SK-N-SH (cell line): ENCODE results near the gene TPSB2. TPM values are rescaled to one million over a fixed set of nuclear protein-coding genes. Genes with fewer than 3 reads are reported as not detected.
"Not testable (repeated sequence)": the region's sequence is repeated elsewhere in the genome, so short reads cannot be mapped to it uniquely, and the experiment has no call there.

Source experiments
- CTCF ChIA-PET: fragments of 300-600, 350-600 bp; formaldehyde crosslinking; extraction: SDS; loops from one replicate; lab custom pipeline; 2021; lab: Yijun Ruan, JAX
- POLR2A ChIA-PET: fragments of 350-600 bp; sonication (Branson Sonifier 250); formaldehyde crosslinking; extraction: SDS; loops from one replicate; lab custom pipeline; 2020; ENCODE audit warnings: antibody characterized with exemption, inconsistent platforms; lab: Yijun Ruan, JAX
- DNase-seq: peaks from one replicate; pipeline ENCODE4 v3.0.0; 2012
- H2AFZ ChIP-seq: fragments of 200-600 bp; sonication (generic); 2 replicates; pipeline ENCODE4 v1.8.1; 2016; ENCODE audit warnings: antibody characterized with exemption, mild to moderate bottlenecking, low read depth
- H3F3A ChIP-seq: fragments of 200-600 bp; sonication (generic); replicated peaks from 2 replicates; pipeline ENCODE3; 2016; ENCODE audit warnings: antibody characterized with exemption, mild to moderate bottlenecking; ENCODE audit not compliant: insufficient read depth
- H3K27ac ChIP-seq, 2 experiments: fragments of 200-500 bp in 1 of 2; fragments of 200-600 bp in 1 of 2; sonication (Bioruptor generic) in 1 of 2; sonication (generic), shearing (Covaris generic) in 1 of 2; 2 replicates each; pipeline versions ENCODE4 v1.5.1 to v1.6.1; 2014 to 2016; ENCODE audit warnings: low read depth in 2 of 2, inconsistent platforms in 1 of 2, low read length in 1 of 2, mild to moderate bottlenecking in 1 of 2, mixed read lengths in 1 of 2
- H3K27me3 ChIP-seq: fragments of 200-600 bp; sonication (generic), shearing (Covaris generic); 2 replicates; pipeline ENCODE4 v1.6.1; 2016; ENCODE audit warnings: mixed run types; ENCODE audit not compliant: insufficient read depth
- H3K36me3 ChIP-seq, 2 experiments: fragments of 200-500 bp in 1 of 2; fragments of 200-600 bp in 1 of 2; sonication (Bioruptor generic) in 1 of 2; sonication (generic) in 1 of 2; replicated peaks in 1 of 2; 2 replicates each; pipeline versions ENCODE3 to v1.5.1; 2014 to 2016; ENCODE audit warnings: low read length in 1 of 2, mild to moderate bottlenecking in 1 of 2; ENCODE audit not compliant: insufficient read depth in 2 of 2, control insufficient read depth in 1 of 2
- H3K4me1 ChIP-seq, 2 experiments: fragments of 200-500 bp in 1 of 2; fragments of 200-600 bp in 1 of 2; sonication (Bioruptor generic) in 1 of 2; sonication (generic), shearing (Covaris generic) in 1 of 2; 2 replicates each; pipeline versions ENCODE4 v1.5.1 to v1.6.1; 2014 to 2016; ENCODE audit warnings: low read depth in 1 of 2, low read length in 1 of 2, mixed run types in 1 of 2; ENCODE audit not compliant: insufficient read depth in 2 of 2, control insufficient read depth in 1 of 2
- H3K4me2 ChIP-seq: fragments of 200-600 bp; sonication (generic), shearing (Covaris generic); 2 replicates; pipeline ENCODE4 v1.6.1; 2017; ENCODE audit warnings: mixed run types
- H3K4me3 ChIP-seq, 2 experiments: fragments of 200-500 bp in 1 of 2; fragments of 200-600 bp in 1 of 2; sonication (Bioruptor generic) in 1 of 2; sonication (generic), shearing (Covaris generic) in 1 of 2; 2 replicates each; pipeline versions ENCODE4 v1.5.1 to v1.8.1; 2014 to 2016; ENCODE audit warnings: low read depth in 2 of 2, inconsistent platforms in 1 of 2, low read length in 1 of 2, mild to moderate bottlenecking in 1 of 2, mixed read lengths in 1 of 2, moderate library complexity in 1 of 2
- H3K79me2 ChIP-seq: fragments of 200-600 bp; sonication (generic); 2 replicates; pipeline ENCODE4 v1.8.1; 2017; ENCODE audit warnings: mild to moderate bottlenecking; ENCODE audit not compliant: insufficient read depth
- H3K9ac ChIP-seq: fragments of 200-600 bp; sonication (generic); 2 replicates; pipeline ENCODE4 v1.6.1; 2017; ENCODE audit warnings: mixed run types
- H3K9me2 ChIP-seq: fragments of 200-600 bp; sonication (generic); 2 replicates; pipeline ENCODE4 v1.6.1; 2017; ENCODE audit warnings: mixed run types
- H3K9me3 ChIP-seq: fragments of 200-600 bp; sonication (generic); 2 replicates; pipeline ENCODE4 v1.6.1; 2017; ENCODE audit warnings: mixed run types, mild to moderate bottlenecking, moderate library complexity
- H4K20me1 ChIP-seq: fragments of 200-600 bp; sonication (generic); 2 replicates; pipeline ENCODE4 v1.6.1; 2017; ENCODE audit warnings: mild to moderate bottlenecking, mixed run types; ENCODE audit not compliant: insufficient read depth
- WGBS: methylation state at CpG from one replicate; pipeline ENCODE4 v1.1.6; 2017; ENCODE audit warnings: low lambda C conversion rate; 5-methylcytosine and 5-hydroxymethylcytosine counted together
- polyA plus RNA-seq, 3 experiments: library from polyadenylated mRNA; depleted of rRNA; stranded (reverse); fragments of >200 nt; gene quantifications; 2 replicates each; pipeline ENCODE4 v1.2.3, GENCODE V29; 2012

The TPSB2 gene
- polyA plus RNA-seq, 1 of the 3 experiments (the other 2 are of a cell fraction), result not detected

DNA sequence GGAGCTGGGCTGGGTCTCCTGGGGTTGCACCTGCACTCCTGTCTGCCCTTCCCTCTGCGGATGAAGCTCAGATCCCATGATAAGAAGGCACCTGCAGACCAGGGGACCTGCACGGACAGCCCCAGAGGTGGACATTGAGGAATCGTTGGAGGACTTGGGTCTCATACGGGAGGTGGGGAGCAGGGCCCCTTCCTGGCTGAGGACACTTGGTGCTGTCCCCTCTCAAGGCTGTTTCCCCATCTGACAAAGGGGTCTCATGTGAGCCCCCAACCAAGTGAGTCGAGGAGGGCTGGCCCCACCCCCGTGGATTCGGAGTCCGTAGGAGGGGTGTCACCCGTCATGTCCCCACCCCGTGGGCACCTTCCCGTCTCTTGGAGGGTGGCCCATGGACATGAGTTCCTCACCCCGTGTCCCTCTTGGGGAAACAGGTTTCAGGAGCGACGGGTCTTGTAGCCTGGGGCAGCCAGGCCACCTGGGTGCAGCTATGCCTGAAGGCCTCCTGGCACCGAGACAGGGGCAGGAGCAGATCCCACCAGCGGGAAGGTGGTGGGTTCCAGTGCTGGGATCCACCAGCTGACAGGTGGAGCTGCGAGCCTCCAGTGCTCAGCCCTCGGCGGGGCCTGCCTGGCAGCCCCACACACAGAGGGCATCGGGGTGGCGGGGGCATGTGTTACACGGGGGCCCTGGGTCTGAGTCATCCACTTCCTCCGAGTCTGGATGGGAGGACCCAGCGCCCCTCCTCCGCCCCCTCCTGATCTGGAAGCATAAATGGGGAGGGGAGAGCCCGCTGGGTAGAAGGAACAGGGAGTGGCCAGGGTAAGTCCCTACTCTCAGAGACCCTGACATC, 25.5 kb upstream of the TPSB2 start, which contains the start of gene TPSD1:
TPSD1 (plus strand) TSS at position 794 of the 847 bp plus-strand sequence. CDS start 212 bp downstream, outside the sequence.
- H3K4me3 ChIP-seq, H3K9me3 ChIP-seq, POLR2A ChIA-PET, H3F3A ChIP-seq, CTCF ChIA-PET, H3K27ac ChIP-seq, H3K79me2 ChIP-seq, H3K9ac ChIP-seq, H4K20me1 ChIP-seq, H3K9me2 ChIP-seq, H3K36me3 ChIP-seq, H3K4me1 ChIP-seq, H2AFZ ChIP-seq, H3K4me2 ChIP-seq, DNase-seq: not testable (repeated sequence)
- H3K27me3 ChIP-seq, result peaks cover 37% of the 10 kb centered on the region
- WGBS, result 4% methylated on average over 14 of the region's 26 CpGs

DNA sequence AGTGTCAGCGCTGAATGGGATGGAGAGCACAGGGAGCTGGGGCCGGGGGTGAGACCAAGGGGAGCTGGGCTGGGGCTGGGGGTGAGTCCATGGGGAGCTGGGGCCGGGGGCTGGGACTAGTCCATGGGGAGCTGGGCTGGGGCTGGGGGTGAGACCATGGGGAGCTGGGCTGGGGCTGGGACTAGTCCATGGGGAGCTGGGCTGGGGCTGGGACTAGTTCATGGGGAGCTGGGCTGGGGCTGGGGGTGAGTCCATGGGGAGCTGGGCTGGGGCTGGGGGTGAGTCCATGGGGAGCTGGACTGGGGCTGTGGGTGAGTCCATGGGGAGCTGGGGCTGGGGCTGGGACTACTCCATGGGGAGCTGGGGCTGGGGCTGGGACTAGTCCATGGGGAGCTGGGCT, 24.8 kb upstream of the TPSB2 start:
- CTCF ChIA-PET, H3K9me3 ChIP-seq, H3K4me3 ChIP-seq, H3K4me2 ChIP-seq, H3K36me3 ChIP-seq, H3K79me2 ChIP-seq, H3K27ac ChIP-seq, DNase-seq, H3K4me1 ChIP-seq, H3K9ac ChIP-seq, H2AFZ ChIP-seq, H3F3A ChIP-seq, H4K20me1 ChIP-seq, H3K9me2 ChIP-seq, POLR2A ChIA-PET: not testable (repeated sequence)
- WGBS, result 48% methylated on average over 3 of the region's 3 CpGs
- peaks cover 31% of the 10 kb centered on the region for H3K27me3 ChIP-seq

GRCh38 chr16:1253701-1254364, 23.8 kb upstream of the TPSB2 start:
- H3K36me3 ChIP-seq, H3K4me1 ChIP-seq, H3K4me3 ChIP-seq, POLR2A ChIA-PET, H3K9me2 ChIP-seq, H3K9me3 ChIP-seq, H3F3A ChIP-seq, H3K4me2 ChIP-seq, CTCF ChIA-PET, H3K79me2 ChIP-seq, DNase-seq, H4K20me1 ChIP-seq, H3K27ac ChIP-seq, H3K9ac ChIP-seq, H2AFZ ChIP-seq: not testable (repeated sequence)
- H3K27me3 ChIP-seq, result peaks cover 22% of the 10 kb centered on the region
- no CpG with 5 or more reads among the region's 47 CpGs for WGBS

- DNase-seq, H3K79me2 ChIP-seq, H3K4me1 ChIP-seq, H2AFZ ChIP-seq, H3K9me3 ChIP-seq, CTCF ChIA-PET, H3K36me3 ChIP-seq, H4K20me1 ChIP-seq, H3K4me3 ChIP-seq, POLR2A ChIA-PET, H3K4me2 ChIP-seq, H3K9ac ChIP-seq, H3K9me2 ChIP-seq, H3K27ac ChIP-seq: not testable (repeated sequence)
- Histone ChIP-seq H3F3A (peaks cover 11% of the 10 kb centered on the region), H3K27me3 (peaks cover 40% of the 10 kb centered on the region; the same call in 1 of the 2 replicates)
- WGBS, result no CpG with 5 or more reads among the region's 43 CpGs
Measured at GRCh38 chr16:1249031-1249755, 19.2 kb upstream of the TPSB2 start.

- H3K27ac ChIP-seq, H2AFZ ChIP-seq, H3K4me2 ChIP-seq, H3K9me2 ChIP-seq, H4K20me1 ChIP-seq, H3K4me3 ChIP-seq, H3K79me2 ChIP-seq, H3K4me1 ChIP-seq, H3K9me3 ChIP-seq, H3K9ac ChIP-seq, DNase-seq, POLR2A ChIA-PET, CTCF ChIA-PET, H3K36me3 ChIP-seq: not testable (repeated sequence)
- Histone ChIP-seq H3F3A (peaks cover 11% of the 10 kb centered on the region), H3K27me3 (peaks cover 40% of the 10 kb centered on the region; the same call in 1 of the 2 replicates)
- WGBS, result 32% methylated on average over 11 of the region's 14 CpGs
Measured at GRCh38 chr16:1247903-1248537, 18.0 kb upstream of the TPSB2 start.
